GM20000 (cell line): Measurements from ENCODE around the gene CCDC187.
"Not testable (repeated sequence)": the region's sequence is repeated elsewhere in the genome, so short reads cannot be mapped to it uniquely, and the experiment has no call there.

ENCODE experiments used
- DNase-seq: peaks from one replicate; pipeline ENCODE4 v3.0.0; 2012; ENCODE audit warnings: low spot score
- CTCF ChIP-seq: IDR thresholded peaks from 2 replicates; pipeline ENCODE4 v1.5.1; 2012; ENCODE audit warnings: mild to moderate bottlenecking, control low read depth; ENCODE audit errors: extremely low read depth, missing control alignments

Gene CCDC187

GRCh38 chr9:136273244-136273865 is 30.5 kb downstream of the CCDC187 start:
- DNase-seq = no peak
- no peak for TF ChIP-seq CTCF

- TF ChIP-seq CTCF = no peak
- DNase-seq = no peak
Measured at GRCh38 chr9:136270173-136270705, 33.7 kb downstream of the CCDC187 start.

- TF ChIP-seq CTCF = no peak
- DNase-seq = no peak
Measured at GRCh38 chr9:136268735-136269134, 35.2 kb downstream of the CCDC187 start.

- TF ChIP-seq CTCF = no peak
- no peak for DNase-seq
Measured at GRCh38 chr9:136268318-136268717, 35.6 kb downstream of the CCDC187 start.

GRCh38 chr9:136267261-136268111 is 36.4 kb downstream of the CCDC187 start:
- peak; percentile 53 for TF ChIP-seq CTCF
- DNase-seq = peak; percentile 99

GRCh38 chr9:136266641-136267040 is 37.3 kb downstream of the CCDC187 start:
- not testable (repeated sequence) for DNase-seq

- TF ChIP-seq CTCF = no peak
- DNase-seq = no peak
Measured at GRCh38 chr9:136265561-136266355, 38.1 kb downstream of the CCDC187 start.
